ENCODE data around the gene LMLN. TPM values are rescaled to one million over a fixed set of nuclear protein-coding genes. Genes with fewer than 3 reads are reported as not detected.

Gene LMLN, protein sequence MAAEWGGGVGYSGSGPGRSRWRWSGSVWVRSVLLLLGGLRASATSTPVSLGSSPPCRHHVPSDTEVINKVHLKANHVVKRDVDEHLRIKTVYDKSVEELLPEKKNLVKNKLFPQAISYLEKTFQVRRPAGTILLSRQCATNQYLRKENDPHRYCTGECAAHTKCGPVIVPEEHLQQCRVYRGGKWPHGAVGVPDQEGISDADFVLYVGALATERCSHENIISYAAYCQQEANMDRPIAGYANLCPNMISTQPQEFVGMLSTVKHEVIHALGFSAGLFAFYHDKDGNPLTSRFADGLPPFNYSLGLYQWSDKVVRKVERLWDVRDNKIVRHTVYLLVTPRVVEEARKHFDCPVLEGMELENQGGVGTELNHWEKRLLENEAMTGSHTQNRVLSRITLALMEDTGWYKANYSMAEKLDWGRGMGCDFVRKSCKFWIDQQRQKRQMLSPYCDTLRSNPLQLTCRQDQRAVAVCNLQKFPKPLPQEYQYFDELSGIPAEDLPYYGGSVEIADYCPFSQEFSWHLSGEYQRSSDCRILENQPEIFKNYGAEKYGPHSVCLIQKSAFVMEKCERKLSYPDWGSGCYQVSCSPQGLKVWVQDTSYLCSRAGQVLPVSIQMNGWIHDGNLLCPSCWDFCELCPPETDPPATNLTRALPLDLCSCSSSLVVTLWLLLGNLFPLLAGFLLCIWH
- total RNA-seq = 8.9 and 13.3 TPM in 2 replicates

GRCh38 chr3:197959891-197960693 is at the start of gene LMLN:
Gene LMLN, plus strand, starts transcription at chr3:197960217. Its CDS starts 29 bp downstream, at chr3:197960246.

DNA sequence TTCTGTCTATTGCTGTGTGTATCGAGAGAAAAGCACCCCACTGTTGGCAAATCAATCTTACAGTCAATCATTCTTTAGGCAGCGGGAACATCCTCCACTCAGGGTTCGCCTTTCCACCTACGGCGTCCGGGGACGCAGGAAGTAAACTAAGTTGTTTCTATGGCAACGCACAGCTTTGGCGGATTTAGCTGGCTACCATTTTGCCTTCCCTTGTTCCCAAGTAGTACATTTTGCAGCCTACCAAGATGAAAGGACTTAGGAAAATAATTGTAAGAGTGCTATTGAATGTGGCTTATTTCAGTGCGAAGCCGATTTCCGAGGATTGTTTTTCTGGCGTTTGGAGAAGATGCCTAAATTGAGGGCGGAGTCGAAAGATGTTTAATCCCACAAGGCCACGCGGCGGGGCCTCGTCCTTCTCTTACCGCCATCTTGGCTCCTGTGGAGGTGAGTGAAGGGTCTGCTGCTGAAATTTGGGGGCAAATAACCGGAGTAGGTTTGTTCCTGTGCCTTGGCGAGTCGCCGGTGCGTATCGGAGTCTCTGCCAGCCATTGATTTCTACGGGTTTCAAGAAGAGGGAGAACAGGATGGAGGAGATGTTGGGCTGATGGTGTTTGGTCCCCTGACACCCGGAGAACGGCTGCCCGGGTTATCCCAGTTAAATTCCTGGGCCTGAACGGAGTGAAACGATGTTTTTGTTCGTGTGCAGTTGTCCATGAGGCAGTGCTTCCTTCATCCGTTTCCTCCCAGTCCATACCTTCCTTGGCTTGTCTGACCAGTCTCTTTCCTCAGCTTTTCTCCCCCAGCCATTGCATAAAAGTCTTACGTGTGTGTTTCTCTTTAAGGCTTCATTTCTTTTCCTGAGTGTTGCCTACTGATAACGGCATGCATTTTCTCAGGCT is 10.0 kb upstream of the LMLN start, which contains the start of gene RPL35A:
Gene RPL35A, plus strand, starts transcription at position 413 of the 899 bp plus-strand sequence. CDS start 778 bp downstream, outside the sequence.

Small RNAs within 50 kb of the gene (small RNA-seq; reads per million reads assigned to genes)
- not detected for gene RNU6-621P
- gene RNU6-821P = not detected

Other genes starting within 250 kb of the LMLN start
- gene RUBCN, start 223.3 kb upstream of the LMLN start, total RNA-seq = 16.4 and 19.2 TPM in 2 replicates
- 66.8 and 67.5 TPM in 2 replicates for gene FYTTD1, start 210.3 kb upstream of the LMLN start, total RNA-seq
- gene LRCH3, start 169.0 kb upstream of the LMLN start, total RNA-seq = 62.5 and 64.9 TPM in 2 replicates
- gene RPL35A, start 10.0 kb upstream of the LMLN start, total RNA-seq = 625 and 662 TPM in 2 replicates

Data from articular chondrocyte of knee joint (primary cell).